Measurements from ENCODE around the gene PANK3. TPM values are rescaled to one million over a fixed set of nuclear protein-coding genes. Genes with fewer than 3 reads are reported as not detected.

Gene PANK3
- total and polyA plus RNA-seq, 2 donors (not counting 1 experiment from before 2014, with no cell fraction given): 26.9 to 41.5 TPM

GRCh38 chr5:168609806-168610482, 30.8 kb upstream of the PANK3 start:
- no peak overlapping the region for H3K27ac ChIP-seq (ENCODE audit: insufficient read depth, low read length)
- no peak overlapping the region for H3K4me3 ChIP-seq (replicated peaks in 1 of 4; ENCODE audit: control extremely low read depth in 1 of 4, insufficient read depth in 1 of 4, low read depth in 3 of 4, low read length in 4 of 4)
- H3K9me3 ChIP-seq (ENCODE audit: control insufficient read depth, insufficient read depth, low read depth, low read length): no peaks in the 10 kb centered on the region
- H4K20me1 ChIP-seq (ENCODE audit: control insufficient read depth, extremely low read depth, insufficient read depth, low read length): no peaks in the 10 kb centered on the region
- no peaks in the 10 kb centered on the region for H3K79me2 ChIP-seq (ENCODE audit: control insufficient read depth, insufficient read depth, low read length)
- H3K36me3 ChIP-seq (ENCODE audit: control insufficient read depth, insufficient read depth, low read length): no peaks in the 10 kb centered on the region
- no peak overlapping the region for H2AFZ ChIP-seq (ENCODE audit: low read length)
- no peaks in the 10 kb centered on the region for H3K4me1 ChIP-seq (ENCODE audit: control insufficient read depth, extremely low read depth, insufficient read depth, low read length)
- H3K4me2 ChIP-seq (ENCODE audit: extremely low read depth, insufficient read depth, low read length): no peak overlapping the region
- H3K27me3 ChIP-seq (ENCODE audit: control insufficient read depth, insufficient read depth, low read length): no peaks in the 10 kb centered on the region
- no peak overlapping the region for H3K9ac ChIP-seq (ENCODE audit: insufficient read depth, low read length)
- peak in 1 of 2 donors; percentile 23 for DNase-seq (ENCODE audit: low read depth in 2 of 2)
- TF ChIP-seq CTCF (conservative IDR thresholded peaks at IDR 0.05 in 1 of 2, IDR thresholded peaks at IDR 0.05 in 1 of 2; ENCODE audit: low read depth in 1 of 2, low read length in 2 of 2) (no peak), EZH2 (IDR thresholded peaks at IDR 0.05; ENCODE audit: low read length, missing control alignments) (no peak)

- Histone ChIP-seq H3K27me3 (ENCODE audit: control insufficient read depth, insufficient read depth, low read length) (no peaks in the 10 kb centered on the region), H2AFZ (ENCODE audit: low read length) (no peak overlapping the region), H3K9me3 (ENCODE audit: control insufficient read depth, insufficient read depth, low read depth, low read length) (no peaks in the 10 kb centered on the region), H4K20me1 (ENCODE audit: control insufficient read depth, extremely low read depth, insufficient read depth, low read length) (no peaks in the 10 kb centered on the region), H3K79me2 (ENCODE audit: control insufficient read depth, insufficient read depth, low read length) (no peaks in the 10 kb centered on the region), H3K27ac (ENCODE audit: insufficient read depth, low read length) (no peak overlapping the region), H3K4me2 (ENCODE audit: extremely low read depth, insufficient read depth, low read length) (no peak overlapping the region), H3K4me3 (replicated peaks in 1 of 4; ENCODE audit: control extremely low read depth in 1 of 4, insufficient read depth in 1 of 4, low read depth in 3 of 4, low read length in 4 of 4) (no peak overlapping the region), H3K36me3 (ENCODE audit: control insufficient read depth, insufficient read depth, low read length) (no peaks in the 10 kb centered on the region), H3K4me1 (ENCODE audit: control insufficient read depth, extremely low read depth, insufficient read depth, low read length) (no peaks in the 10 kb centered on the region), H3K9ac (ENCODE audit: insufficient read depth, low read length) (no peak overlapping the region)
- TF ChIP-seq EZH2 (IDR thresholded peaks at IDR 0.05; ENCODE audit: low read length, missing control alignments) (no peak), CTCF (conservative IDR thresholded peaks at IDR 0.05 in 1 of 2, IDR thresholded peaks at IDR 0.05 in 1 of 2; ENCODE audit: low read depth in 1 of 2, low read length in 2 of 2) (no peak)
- no peak for DNase-seq (ENCODE audit: low read depth in 2 of 2)
These were observed 29.7 kb upstream of the PANK3 start for GRCh38 chr5:168608821-168609220.

- Histone ChIP-seq H3K4me1 (ENCODE audit: control insufficient read depth, extremely low read depth, insufficient read depth, low read length) (no peaks in the 10 kb centered on the region), H3K27ac (ENCODE audit: insufficient read depth, low read length) (no peak overlapping the region), H2AFZ (ENCODE audit: low read length) (no peak overlapping the region), H3K4me3 (replicated peaks in 1 of 4; ENCODE audit: control extremely low read depth in 1 of 4, insufficient read depth in 1 of 4, low read depth in 3 of 4, low read length in 4 of 4) (no peak overlapping the region), H3K9ac (ENCODE audit: insufficient read depth, low read length) (no peak overlapping the region), H3K79me2 (ENCODE audit: control insufficient read depth, insufficient read depth, low read length) (no peaks in the 10 kb centered on the region), H3K4me2 (ENCODE audit: extremely low read depth, insufficient read depth, low read length) (no peak overlapping the region), H3K9me3 (ENCODE audit: control insufficient read depth, insufficient read depth, low read depth, low read length) (no peaks in the 10 kb centered on the region), H3K36me3 (ENCODE audit: control insufficient read depth, insufficient read depth, low read length) (no peaks in the 10 kb centered on the region), H4K20me1 (ENCODE audit: control insufficient read depth, extremely low read depth, insufficient read depth, low read length) (no peaks in the 10 kb centered on the region), H3K27me3 (ENCODE audit: control insufficient read depth, insufficient read depth, low read length) (no peaks in the 10 kb centered on the region)
- DNase-seq (ENCODE audit: low read depth in 2 of 2): no peak
- TF ChIP-seq CTCF (conservative IDR thresholded peaks at IDR 0.05 in 1 of 2, IDR thresholded peaks at IDR 0.05 in 1 of 2; ENCODE audit: low read depth in 1 of 2, low read length in 2 of 2): no peak
- TF ChIP-seq EZH2 (IDR thresholded peaks at IDR 0.05; ENCODE audit: low read length, missing control alignments): no peak
These were observed 29.2 kb upstream of the PANK3 start for GRCh38 chr5:168608386-168608785.

Measured in fibroblast of lung (primary cell).